ENCODE results near the gene SKIDA1. TPM values are rescaled to one million over a fixed set of nuclear protein-coding genes. Genes with fewer than 3 reads are reported as not detected.

The SKIDA1 gene
- total RNA-seq, 3 donors from 2014 or later (not counting 1 experiment from before 2014, with no cell fraction given), result not detected

- peak overlapping the region; percentile 91 for H3K4me3 Mint-ChIP-seq
- peak overlapping the region; percentile 51 to 90 for H3K27ac Mint-ChIP-seq
- Histone ChIP-seq H3K4me3 (ENCODE audit: low read length) (peak overlapping the region; percentile 73), H3K9me3 (ENCODE audit: control insufficient read depth, insufficient read depth, low read length) (no peaks in the 10 kb centered on the region), H3K4me1 (ENCODE audit: control insufficient read depth, insufficient read depth, low read length) (peaks cover 11% of the 10 kb centered on the region), H3K27ac (ENCODE audit: low read length) (peak overlapping the region; percentile 69), H3K27me3 (ENCODE audit: control insufficient read depth, insufficient read depth, low read length) (peaks cover 4% of the 10 kb centered on the region), H3K36me3 (ENCODE audit: control insufficient read depth, insufficient read depth, low read length) (peaks cover 5% of the 10 kb centered on the region)
- DNase-seq (no peak), ATAC-seq (no peak)
- 0% methylated on average over 9 of the region's 26 CpGs for whole genome bisulfite sequencing (ENCODE audit: insufficient coverage)
- TF ChIP-seq CTCF (IDR thresholded peaks at IDR 0.05), result no peak
- H3K4me1 Mint-ChIP-seq, result peaks cover 16 to 17% of the 10 kb centered on the region in 2 donors
- peaks cover 4 to 5% of the 10 kb centered on the region in 2 donors for H3K27me3 Mint-ChIP-seq (ENCODE audit: low read depth in 2 of 2)
- peaks cover 7% of the 10 kb centered on the region for H3K36me3 Mint-ChIP-seq
- H3K9me3 Mint-ChIP-seq, result no peaks in the 10 kb centered on the region
- intact Hi-C loops (cut with micrococcal nuclease), result loop anchor here (5.0 kb wide), 3 partner anchors 37 to 783 kb away; partner anchors contain the start of gene COMMD3
These were observed 8.8 kb upstream of the SKIDA1 start for GRCh38 chr10:21534280-21534586.

- H3K27ac Mint-ChIP-seq, result peak within 1 kb of the TSS; percentile 76 to 90
- H3K9me3 Mint-ChIP-seq, result no peaks in the 10 kb centered on the region
- H3K4me1 ChIP-seq (ENCODE audit: control insufficient read depth, insufficient read depth, low read length), result peaks cover 11% of the 10 kb centered on the region
- H3K36me3 Mint-ChIP-seq, result peaks cover 4% of the 10 kb centered on the region
- peak within 1 kb of the TSS; percentile 69 for H3K27ac ChIP-seq (ENCODE audit: low read length)
- H3K4me1 Mint-ChIP-seq, result peaks cover 16% of the 10 kb centered on the region in 2 donors
- peak; percentile 27 for TF ChIP-seq CTCF (IDR thresholded peaks at IDR 0.05)
- ATAC-seq (peak; percentile 82 to 94 (median 83)), DNase-seq (peak; percentile 87 to 97)
- H3K36me3 ChIP-seq (ENCODE audit: control insufficient read depth, insufficient read depth, low read length), result peaks cover 2% of the 10 kb centered on the region
- H3K27me3 ChIP-seq (ENCODE audit: control insufficient read depth, insufficient read depth, low read length), result peaks cover 6% of the 10 kb centered on the region
- H3K4me3 ChIP-seq (ENCODE audit: low read length), result peak within 1 kb of the TSS; percentile 73
- intact Hi-C loops (cut with micrococcal nuclease), result loop anchor here (5.0 kb wide), 3 partner anchors 36 to 784 kb away; partner anchors contain the start of gene COMMD3
- peak within 1 kb of the TSS; percentile 91 for H3K4me3 Mint-ChIP-seq
- under 1% methylated on average over 74 of the region's 74 CpGs for WGBS (ENCODE audit: insufficient coverage)
- no peaks in the 10 kb centered on the region for H3K9me3 ChIP-seq (ENCODE audit: control insufficient read depth, insufficient read depth, low read length)
- peaks cover 5 to 9% of the 10 kb centered on the region in 2 donors for H3K27me3 Mint-ChIP-seq (ENCODE audit: low read depth in 2 of 2)
These were observed 8.2 kb upstream of the SKIDA1 start, which contains the start of gene MLLT10 for GRCh38 chr10:21533467-21534279. MLLT10 (plus strand) TSS chr10:21534232; CDS start chr10:21534645, 413 bp downstream.

- peaks cover 2% of the 10 kb centered on the region for H3K36me3 ChIP-seq (ENCODE audit: control insufficient read depth, insufficient read depth, low read length)
- 43% methylated on average over 8 of the region's 10 CpGs for WGBS (ENCODE audit: insufficient coverage)
- H3K9me3 ChIP-seq (ENCODE audit: control insufficient read depth, insufficient read depth, low read length), result no peaks in the 10 kb centered on the region
- peak overlapping the region; percentile 50 for H3K4me3 ChIP-seq (ENCODE audit: low read length)
- Mint-ChIP-seq H3K27me3 (ENCODE audit: low read depth in 2 of 2) (peaks cover 7 to 17% of the 10 kb centered on the region in 2 donors), H3K4me1 (peaks cover 14 to 16% of the 10 kb centered on the region in 2 donors), H3K36me3 (no peaks in the 10 kb centered on the region), H3K4me3 (peak overlapping the region; percentile 91), H3K9me3 (no peaks in the 10 kb centered on the region), H3K27ac (peak overlapping the region; percentile 76 to 90)
- peaks cover 12% of the 10 kb centered on the region for H3K27me3 ChIP-seq (ENCODE audit: control insufficient read depth, insufficient read depth, low read length)
- DNase-seq (no peak), ATAC-seq (no peak)
- TF ChIP-seq CTCF (IDR thresholded peaks at IDR 0.05), result no peak
- H3K27ac ChIP-seq (ENCODE audit: low read length), result peak overlapping the region; percentile 68
- peaks cover 11% of the 10 kb centered on the region for H3K4me1 ChIP-seq (ENCODE audit: control insufficient read depth, insufficient read depth, low read length)
- intact Hi-C loops (cut with micrococcal nuclease), result loop anchor here (5.0 kb wide), 3 partner anchors 36 to 784 kb away; partner anchors contain the start of gene COMMD3
These were observed 7.4 kb upstream of the SKIDA1 start for GRCh38 chr10:21532694-21533466.
